Measurements from ENCODE around the gene MAN1C1. TPM values are rescaled to one million over a fixed set of nuclear protein-coding genes. Genes with fewer than 3 reads are reported as not detected.

The MAN1C1 gene
- total and polyA plus RNA-seq, 9 of the 15 experiments (the other 6 are each of a cell fraction or from before 2014, with no cell fraction given), result 0.04 to 0.44 (median 0.10) TPM; not detected in 3

DNA sequence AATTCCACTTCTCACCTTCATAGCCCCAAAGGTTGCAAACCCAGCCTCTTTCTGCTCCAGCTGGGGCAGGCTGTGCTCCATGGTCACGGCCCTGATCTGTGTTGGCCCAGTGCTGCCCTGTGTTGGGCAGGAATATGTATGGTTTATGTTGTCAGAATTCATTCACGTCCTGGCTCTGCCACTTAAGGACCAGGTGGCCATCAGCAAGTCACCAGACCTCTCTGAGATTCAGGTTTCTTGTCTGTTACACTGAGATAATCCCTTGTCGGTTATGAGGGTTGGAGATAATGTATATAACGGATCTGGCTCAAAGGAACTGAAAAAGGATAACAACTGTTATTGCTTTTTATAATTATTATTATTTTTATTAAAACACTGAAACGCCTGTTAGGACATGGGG, 144.3 kb downstream of the MAN1C1 start (continued):
- TF ChIP-seq, protein P1, sequence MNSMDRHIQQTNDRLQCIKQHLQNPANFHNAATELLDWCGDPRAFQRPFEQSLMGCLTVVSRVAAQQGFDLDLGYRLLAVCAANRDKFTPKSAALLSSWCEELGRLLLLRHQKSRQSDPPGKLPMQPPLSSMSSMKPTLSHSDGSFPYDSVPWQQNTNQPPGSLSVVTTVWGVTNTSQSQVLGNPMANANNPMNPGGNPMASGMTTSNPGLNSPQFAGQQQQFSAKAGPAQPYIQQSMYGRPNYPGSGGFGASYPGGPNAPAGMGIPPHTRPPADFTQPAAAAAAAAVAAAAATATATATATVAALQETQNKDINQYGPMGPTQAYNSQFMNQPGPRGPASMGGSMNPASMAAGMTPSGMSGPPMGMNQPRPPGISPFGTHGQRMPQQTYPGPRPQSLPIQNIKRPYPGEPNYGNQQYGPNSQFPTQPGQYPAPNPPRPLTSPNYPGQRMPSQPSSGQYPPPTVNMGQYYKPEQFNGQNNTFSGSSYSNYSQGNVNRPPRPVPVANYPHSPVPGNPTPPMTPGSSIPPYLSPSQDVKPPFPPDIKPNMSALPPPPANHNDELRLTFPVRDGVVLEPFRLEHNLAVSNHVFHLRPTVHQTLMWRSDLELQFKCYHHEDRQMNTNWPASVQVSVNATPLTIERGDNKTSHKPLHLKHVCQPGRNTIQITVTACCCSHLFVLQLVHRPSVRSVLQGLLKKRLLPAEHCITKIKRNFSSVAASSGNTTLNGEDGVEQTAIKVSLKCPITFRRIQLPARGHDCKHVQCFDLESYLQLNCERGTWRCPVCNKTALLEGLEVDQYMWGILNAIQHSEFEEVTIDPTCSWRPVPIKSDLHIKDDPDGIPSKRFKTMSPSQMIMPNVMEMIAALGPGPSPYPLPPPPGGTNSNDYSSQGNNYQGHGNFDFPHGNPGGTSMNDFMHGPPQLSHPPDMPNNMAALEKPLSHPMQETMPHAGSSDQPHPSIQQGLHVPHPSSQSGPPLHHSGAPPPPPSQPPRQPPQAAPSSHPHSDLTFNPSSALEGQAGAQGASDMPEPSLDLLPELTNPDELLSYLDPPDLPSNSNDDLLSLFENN (IDR thresholded peaks at IDR 0.05; ENCODE audit: low read depth in 2 of 2, low read length in 2 of 2), result peak in 1 of 2 experiments; percentile 88; a peak in 2 of 4 replicates
- TF ChIP-seq CCNT2 (IDR thresholded peaks at IDR 0.05; ENCODE audit: borderline replicate concordance, extremely low read depth, insufficient read length, low read depth, low read length), result peak; percentile 59
- TF ChIP-seq, protein P2, sequence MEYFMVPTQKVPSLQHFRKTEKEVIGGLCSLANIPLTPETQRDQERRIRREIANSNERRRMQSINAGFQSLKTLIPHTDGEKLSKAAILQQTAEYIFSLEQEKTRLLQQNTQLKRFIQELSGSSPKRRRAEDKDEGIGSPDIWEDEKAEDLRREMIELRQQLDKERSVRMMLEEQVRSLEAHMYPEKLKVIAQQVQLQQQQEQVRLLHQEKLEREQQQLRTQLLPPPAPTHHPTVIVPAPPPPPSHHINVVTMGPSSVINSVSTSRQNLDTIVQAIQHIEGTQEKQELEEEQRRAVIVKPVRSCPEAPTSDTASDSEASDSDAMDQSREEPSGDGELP (CRISPR knock-in tag; IDR thresholded peaks at IDR 0.05; ENCODE audit: borderline replicate concordance), result peak; percentile 47; the same call in 1 of the 2 replicates
- TF ChIP-seq, protein P3, sequence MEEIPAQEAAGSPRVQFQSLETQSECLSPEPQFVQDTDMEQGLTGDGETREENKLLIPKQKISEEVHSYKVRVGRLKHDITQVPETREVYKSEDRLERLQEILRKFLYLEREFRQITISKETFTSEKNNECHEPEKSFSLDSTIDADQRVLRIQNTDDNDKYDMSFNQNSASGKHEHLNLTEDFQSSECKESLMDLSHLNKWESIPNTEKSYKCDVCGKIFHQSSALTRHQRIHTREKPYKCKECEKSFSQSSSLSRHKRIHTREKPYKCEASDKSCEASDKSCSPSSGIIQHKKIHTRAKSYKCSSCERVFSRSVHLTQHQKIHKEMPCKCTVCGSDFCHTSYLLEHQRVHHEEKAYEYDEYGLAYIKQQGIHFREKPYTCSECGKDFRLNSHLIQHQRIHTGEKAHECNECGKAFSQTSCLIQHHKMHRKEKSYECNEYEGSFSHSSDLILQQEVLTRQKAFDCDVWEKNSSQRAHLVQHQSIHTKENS (CRISPR knock-in tag; IDR thresholded peaks at IDR 0.05), result no peak
- TF ChIP-seq EP300 (IDR thresholded peaks at IDR 0.05; ENCODE audit: low read length), result peak; percentile 97
- no peak for TF ChIP-seq LCOR (CRISPR knock-in tag; IDR thresholded peaks at IDR 0.05)
- peak; percentile 97 for TF ChIP-seq PML (IDR thresholded peaks at IDR 0.05; ENCODE audit: low read length)
- TF ChIP-seq, protein P4, sequence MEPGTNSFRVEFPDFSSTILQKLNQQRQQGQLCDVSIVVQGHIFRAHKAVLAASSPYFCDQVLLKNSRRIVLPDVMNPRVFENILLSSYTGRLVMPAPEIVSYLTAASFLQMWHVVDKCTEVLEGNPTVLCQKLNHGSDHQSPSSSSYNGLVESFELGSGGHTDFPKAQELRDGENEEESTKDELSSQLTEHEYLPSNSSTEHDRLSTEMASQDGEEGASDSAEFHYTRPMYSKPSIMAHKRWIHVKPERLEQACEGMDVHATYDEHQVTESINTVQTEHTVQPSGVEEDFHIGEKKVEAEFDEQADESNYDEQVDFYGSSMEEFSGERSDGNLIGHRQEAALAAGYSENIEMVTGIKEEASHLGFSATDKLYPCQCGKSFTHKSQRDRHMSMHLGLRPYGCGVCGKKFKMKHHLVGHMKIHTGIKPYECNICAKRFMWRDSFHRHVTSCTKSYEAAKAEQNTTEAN (CRISPR knock-in tag; IDR thresholded peaks at IDR 0.05), result no peak
- TF ChIP-seq, protein P5, sequence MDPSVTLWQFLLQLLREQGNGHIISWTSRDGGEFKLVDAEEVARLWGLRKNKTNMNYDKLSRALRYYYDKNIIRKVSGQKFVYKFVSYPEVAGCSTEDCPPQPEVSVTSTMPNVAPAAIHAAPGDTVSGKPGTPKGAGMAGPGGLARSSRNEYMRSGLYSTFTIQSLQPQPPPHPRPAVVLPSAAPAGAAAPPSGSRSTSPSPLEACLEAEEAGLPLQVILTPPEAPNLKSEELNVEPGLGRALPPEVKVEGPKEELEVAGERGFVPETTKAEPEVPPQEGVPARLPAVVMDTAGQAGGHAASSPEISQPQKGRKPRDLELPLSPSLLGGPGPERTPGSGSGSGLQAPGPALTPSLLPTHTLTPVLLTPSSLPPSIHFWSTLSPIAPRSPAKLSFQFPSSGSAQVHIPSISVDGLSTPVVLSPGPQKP (CRISPR knock-in tag; IDR thresholded peaks at IDR 0.05), result no peak
- TF ChIP-seq CXXC5 (CRISPR knock-in tag; IDR thresholded peaks at IDR 0.05), result peak; percentile 74
- TF ChIP-seq COPS2 (conservative IDR thresholded peaks at IDR 0.05), result no peak
- TF ChIP-seq ZKSCAN8 (CRISPR knock-in tag; IDR thresholded peaks at IDR 0.05), result no peak
- TF ChIP-seq, protein P6, sequence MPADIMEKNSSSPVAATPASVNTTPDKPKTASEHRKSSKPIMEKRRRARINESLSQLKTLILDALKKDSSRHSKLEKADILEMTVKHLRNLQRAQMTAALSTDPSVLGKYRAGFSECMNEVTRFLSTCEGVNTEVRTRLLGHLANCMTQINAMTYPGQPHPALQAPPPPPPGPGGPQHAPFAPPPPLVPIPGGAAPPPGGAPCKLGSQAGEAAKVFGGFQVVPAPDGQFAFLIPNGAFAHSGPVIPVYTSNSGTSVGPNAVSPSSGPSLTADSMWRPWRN (IDR thresholded peaks at IDR 0.05; ENCODE audit: low read depth), result peak; percentile 73; the same call in 1 of the 2 replicates
- peak; percentile 91 for TF ChIP-seq NCOR1 (IDR thresholded peaks at IDR 0.05)
- 0 out of 2 replicates have a peak, but pooled peaks have one; percentile 37 for TF ChIP-seq KDM2B (CRISPR knock-in tag; IDR thresholded peaks at IDR 0.05)
- TF ChIP-seq, protein P7, sequence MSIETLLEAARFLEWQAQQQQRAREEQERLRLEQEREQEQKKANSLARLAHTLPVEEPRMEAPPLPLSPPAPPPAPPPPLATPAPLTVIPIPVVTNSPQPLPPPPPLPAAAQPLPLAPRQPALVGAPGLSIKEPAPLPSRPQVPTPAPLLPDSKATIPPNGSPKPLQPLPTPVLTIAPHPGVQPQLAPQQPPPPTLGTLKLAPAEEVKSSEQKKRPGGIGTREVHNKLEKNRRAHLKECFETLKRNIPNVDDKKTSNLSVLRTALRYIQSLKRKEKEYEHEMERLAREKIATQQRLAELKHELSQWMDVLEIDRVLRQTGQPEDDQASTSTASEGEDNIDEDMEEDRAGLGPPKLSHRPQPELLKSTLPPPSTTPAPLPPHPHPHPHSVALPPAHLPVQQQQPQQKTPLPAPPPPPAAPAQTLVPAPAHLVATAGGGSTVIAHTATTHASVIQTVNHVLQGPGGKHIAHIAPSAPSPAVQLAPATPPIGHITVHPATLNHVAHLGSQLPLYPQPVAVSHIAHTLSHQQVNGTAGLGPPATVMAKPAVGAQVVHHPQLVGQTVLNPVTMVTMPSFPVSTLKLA (conservative IDR thresholded peaks at IDR 0.05), result 0 out of 4 replicates have a peak, but pooled peaks of 1 of the 2 experiments have one; percentile 22
- 0 out of 2 replicates have a peak, but pooled peaks have one; percentile 19 for TF ChIP-seq MTA1 (IDR thresholded peaks at IDR 0.05; ENCODE audit: borderline replicate concordance)
